DMS 273 (cell line): Measurements from ENCODE around the gene MRC2.
A peak's percentile ranks its signal among the peaks of the same experiment; 100 is the strongest.
"Not testable (repeated sequence)": the region's sequence is repeated elsewhere in the genome, so short reads cannot be mapped to it uniquely, and the experiment has no call there.

Source experiments
- DNase-seq: peaks from one replicate; lab custom pipeline; 2025; ENCODE audit not compliant: unreplicated experiment; lab: John Stamatoyannopoulos, UW

Gene MRC2

GRCh38 chr17:62676952-62677596 lies 49.6 kb downstream of the MRC2 start:
- DNase-seq: no peak

GRCh38 chr17:62678214-62678919 lies 50.9 kb downstream of the MRC2 start:
- no peak for DNase-seq

GRCh38 chr17:62679866-62680377 lies 52.5 kb downstream of the MRC2 start:
- no peak for DNase-seq

GRCh38 chr17:62680541-62681052 lies 53.1 kb downstream of the MRC2 start:
- DNase-seq: peak; percentile 95

GRCh38 chr17:62681061-62681938 lies 53.8 kb downstream of the MRC2 start:
- peak; percentile 82 for DNase-seq

GRCh38 chr17:62681939-62682381 lies 54.5 kb downstream of the MRC2 start:
- no peak for DNase-seq

- no peak for DNase-seq
Measured at GRCh38 chr17:62684179-62684578, 56.7 kb downstream of the MRC2 start.

- peak; percentile 67 for DNase-seq
Measured at GRCh38 chr17:62687997-62688396, 60.5 kb downstream of the MRC2 start.

GRCh38 chr17:62688398-62689160 lies 61.1 kb downstream of the MRC2 start:
- peak; percentile 94 for DNase-seq

- peak; percentile 73 for DNase-seq
Measured at GRCh38 chr17:62689441-62690167, 62.1 kb downstream of the MRC2 start.

GRCh38 chr17:62690168-62690897 lies 62.9 kb downstream of the MRC2 start:
- peak; percentile 53 for DNase-seq

- DNase-seq: not testable (repeated sequence)
Measured at GRCh38 chr17:62691589-62691915, 64.1 kb downstream of the MRC2 start.

GRCh38 chr17:62692159-62692651 lies 64.7 kb downstream of the MRC2 start:
- no peak for DNase-seq

- peak; percentile 88 for DNase-seq
Measured at GRCh38 chr17:62692721-62693431, 65.4 kb downstream of the MRC2 start.

- peak; percentile 94 for DNase-seq
Measured at GRCh38 chr17:62693616-62694409, 66.3 kb downstream of the MRC2 start.

GRCh38 chr17:62695093-62695738 lies 67.7 kb downstream of the MRC2 start:
- DNase-seq: not testable (repeated sequence)

- DNase-seq: no peak
Measured at GRCh38 chr17:62696256-62696655, 68.8 kb downstream of the MRC2 start.
